SKM-1 (cell line): Measurements from ENCODE around the gene TTI1.

Source experiments
- DNase-seq: peaks from one replicate; lab custom pipeline; 2025; ENCODE audit not compliant: unreplicated experiment; lab: John Stamatoyannopoulos, UW

TTI1 gene

DNA sequence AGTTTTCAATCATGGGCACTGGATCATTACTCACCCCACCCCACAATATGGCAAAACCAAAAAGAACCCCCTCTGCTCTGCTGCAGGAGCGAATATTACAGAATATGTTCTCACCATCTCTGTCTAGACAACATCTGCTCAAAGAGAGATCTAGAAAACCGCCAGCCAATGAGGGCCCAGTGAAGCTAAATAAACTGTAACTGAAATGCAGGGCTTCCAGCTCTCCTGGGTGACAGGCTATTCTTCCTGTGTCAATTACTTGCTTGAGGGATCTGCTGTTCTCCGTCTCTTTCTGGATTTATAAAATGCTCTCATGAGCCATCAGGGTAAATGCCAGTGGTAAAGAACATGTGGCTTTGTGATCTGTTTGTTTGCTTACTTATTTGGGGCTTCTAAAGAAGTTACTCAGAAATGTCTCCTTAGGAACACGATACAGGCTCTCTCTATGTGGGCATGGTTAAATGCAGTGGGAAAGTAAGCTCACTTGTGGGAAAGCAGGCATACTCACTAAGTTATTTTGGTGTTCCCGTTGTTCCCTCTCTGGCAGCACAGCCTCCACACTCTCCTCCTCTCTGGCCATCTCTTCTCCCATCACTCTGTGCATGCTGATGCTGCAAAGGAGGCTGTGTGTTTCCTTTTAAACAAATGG is 44.8 kb downstream of the TTI1 start:
- no peak for DNase-seq

DNA sequence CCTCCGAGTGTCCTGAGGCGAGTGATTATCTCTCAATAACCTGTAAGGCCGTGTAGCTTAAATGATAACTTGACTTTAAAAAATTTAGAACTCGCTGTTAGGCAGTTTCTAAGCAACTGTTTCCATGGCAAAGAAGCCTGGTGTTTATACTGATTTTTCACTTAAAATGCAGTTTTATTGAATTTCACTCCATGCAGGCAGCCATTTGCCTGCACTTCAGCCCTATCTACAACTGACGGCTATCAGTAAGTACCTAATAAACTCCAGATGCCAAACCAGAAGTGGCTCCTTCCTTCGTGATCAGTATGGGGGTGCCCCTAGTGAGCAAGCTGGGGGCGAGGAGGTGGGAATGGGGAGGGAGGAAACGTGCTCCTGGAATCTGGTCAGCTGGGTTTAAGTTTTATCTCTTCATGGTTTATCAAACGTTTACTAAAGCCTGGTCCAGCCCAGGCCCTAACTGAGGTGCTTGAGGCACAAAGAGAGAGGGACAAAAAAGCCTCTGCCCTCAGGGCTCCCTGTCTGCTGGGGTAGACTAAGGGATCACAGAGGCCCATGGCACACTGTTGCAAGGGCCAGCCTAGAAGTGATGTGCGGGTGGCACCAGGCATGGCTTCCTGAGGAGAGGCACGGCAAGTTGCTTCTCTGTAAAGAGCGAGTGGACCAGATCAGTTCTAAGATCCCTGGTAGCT is 45.5 kb downstream of the TTI1 start:
- DNase-seq, result no peak

DNA sequence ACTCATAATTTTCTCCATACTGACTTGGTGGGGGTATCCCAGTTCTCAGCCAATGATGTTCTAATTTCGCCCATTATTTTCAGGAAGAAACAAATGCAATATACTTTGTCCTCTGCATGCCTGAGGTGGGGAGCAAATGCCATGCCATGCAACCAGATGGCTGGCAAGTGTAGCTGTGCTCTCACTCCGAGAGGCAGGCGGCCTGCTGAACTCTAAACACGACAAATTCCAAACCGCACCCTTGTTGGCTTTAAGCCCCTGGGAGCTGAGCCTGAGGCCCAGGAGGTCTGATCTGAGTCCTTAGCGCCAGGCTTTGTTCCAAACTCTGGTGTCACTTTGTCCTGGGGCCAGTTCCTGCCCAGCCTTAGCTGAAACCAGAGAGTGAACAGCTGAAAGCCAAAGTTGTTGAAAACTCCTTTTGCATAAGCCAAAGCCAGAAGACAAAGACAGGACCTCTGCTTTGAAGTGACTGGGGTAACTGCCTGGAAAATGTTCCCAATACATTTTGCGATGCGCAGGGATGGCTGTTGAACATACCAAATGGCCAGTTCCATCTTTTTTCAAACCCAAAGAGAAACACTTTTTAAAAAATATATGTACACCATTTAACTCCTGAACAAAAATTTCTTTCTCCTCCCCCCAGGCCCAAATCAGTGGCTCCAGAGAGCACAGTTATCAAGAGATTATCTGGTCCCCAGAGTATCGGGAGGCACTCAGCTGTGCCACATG is 46.2 kb downstream of the TTI1 start:
- DNase-seq, result no peak

DNA sequence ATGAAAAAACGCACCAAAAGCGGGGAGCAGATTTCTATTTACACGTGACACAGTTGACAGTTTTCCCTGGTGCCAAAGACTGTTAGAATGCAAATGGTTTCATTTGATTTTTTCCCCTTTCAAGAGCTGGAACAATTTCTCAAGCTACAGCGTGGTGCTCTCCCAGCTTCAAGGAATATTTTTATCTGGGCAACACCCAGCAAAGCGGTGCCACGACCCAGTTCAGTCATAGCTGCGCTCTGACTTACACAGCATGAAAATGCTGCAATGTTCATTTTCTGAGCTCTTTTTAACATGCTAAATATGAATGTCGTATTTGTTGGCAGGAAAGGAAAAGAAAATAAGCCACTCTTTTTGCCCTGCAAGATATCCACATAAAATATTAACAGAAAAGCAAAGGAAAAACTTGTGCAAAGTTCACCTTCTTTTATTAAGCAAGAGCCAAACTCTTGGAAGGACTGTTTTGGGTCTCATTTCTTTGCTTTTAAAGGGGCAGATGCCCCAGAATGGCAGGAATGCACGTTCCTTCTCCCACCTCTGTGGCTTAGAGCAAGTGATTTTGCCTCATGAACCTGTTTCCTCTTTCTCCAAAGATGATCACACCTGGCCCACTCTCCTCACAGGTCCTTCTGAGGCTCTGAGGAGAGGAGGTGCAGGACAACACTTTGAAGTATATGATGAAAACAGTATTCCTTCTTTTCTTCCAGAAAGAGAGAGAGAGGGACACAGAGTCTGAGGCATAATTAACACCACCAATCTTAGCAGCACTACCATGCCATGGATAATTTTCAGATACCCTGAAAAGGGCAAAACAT is 47.0 kb downstream of the TTI1 start:
- no peak for DNase-seq

DNA sequence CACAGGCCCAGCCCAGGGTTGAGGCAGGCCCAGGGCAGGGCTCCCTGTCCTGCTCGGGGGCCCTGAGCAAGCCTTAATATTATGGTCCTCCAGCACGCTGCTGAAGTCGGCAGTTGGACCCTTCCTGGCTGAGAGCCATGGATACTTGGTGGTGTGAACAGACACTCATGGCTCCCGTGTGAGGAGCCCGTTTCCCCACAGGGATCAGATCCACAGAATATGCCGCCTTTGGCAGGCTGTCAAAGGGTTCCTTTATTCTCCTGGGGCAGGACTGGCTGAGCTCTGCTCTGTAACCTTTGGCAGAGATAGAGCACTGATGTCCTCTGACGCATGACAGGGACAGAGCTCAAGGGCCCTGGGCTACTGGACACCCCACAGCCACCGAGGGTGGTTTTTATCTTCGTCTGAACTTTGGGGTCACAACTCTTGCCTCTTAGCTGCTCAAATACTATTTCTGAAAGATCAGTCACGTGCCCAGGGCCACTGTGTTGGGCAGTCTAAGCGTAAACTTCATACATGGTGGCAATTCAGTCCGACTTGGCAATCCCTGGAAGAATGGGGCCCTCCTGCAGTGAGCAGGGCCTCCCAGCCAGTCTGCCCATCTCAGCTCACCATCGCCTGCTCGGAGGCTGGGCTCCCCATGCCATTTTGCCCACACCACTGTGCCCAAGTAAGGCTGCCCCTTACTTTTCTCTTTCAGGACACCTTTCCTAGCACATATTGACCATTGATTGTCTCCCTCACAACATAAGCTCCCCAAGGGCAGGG is 49.1 kb downstream of the TTI1 start:
- no peak for DNase-seq

DNA sequence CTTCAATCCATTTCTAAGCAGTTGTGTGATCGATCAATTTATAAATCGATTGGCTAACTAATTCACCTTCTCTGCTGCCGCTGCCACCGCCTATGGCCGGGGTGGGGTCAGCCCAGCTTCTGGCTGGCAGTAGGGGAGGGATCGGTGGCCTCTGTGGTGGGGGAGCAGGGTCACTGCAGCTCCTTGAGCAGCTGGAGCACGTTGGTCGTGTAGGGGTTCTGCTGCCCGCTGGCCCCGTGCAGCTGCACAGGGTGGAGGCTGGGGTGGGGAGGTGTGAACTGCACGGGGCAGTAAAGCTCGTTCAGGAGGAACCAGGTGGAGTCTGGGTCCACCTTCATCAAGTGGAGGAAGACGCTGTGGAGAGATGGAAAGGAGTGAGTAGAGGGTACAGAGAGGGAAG is 50.0 kb downstream of the TTI1 start:
- DNase-seq, result no peak

GRCh38 chr20:37981568-37981967 is 51.7 kb downstream of the TTI1 start:
- no peak for DNase-seq

DNA sequence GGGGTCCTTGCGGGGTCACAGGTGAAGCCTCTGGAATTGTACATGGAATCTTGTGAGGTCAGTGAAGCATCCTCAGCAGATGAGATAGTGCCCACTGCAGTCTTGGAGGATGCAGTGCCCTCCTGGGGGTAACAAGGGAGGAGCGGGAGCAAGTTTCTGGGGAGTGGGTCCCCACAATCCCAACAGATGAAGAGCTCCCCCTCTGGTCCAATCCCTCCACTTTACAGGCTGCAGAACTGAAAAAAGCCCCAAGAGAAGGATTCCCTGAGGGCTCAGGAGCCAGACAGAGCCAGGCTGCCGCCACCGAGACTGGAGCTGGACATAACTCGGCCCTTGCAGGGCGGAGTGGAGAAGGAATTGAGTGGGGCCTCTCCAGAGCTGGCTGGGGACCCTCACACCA is 52.4 kb downstream of the TTI1 start:
- no peak for DNase-seq

DNA sequence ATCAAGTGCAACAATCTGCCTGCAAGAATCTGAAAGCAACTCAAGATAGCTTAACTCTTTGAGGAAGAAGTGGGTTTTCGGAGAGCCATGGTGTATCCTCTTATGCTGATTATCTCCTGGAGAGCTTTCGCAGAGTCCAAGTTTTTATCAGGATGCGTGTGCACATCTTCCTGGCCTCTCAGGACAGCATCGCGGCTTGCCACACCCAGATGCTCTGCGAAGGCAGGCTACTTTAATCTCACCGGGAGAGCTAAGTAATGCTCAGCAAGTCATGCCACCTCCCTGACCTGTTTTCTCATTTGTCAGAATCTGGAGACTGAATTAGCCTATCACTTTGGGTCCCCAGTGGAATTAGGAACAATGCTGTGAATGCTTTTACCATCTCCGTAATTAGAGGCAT is 52.9 kb downstream of the TTI1 start:
- DNase-seq, result no peak

DNA sequence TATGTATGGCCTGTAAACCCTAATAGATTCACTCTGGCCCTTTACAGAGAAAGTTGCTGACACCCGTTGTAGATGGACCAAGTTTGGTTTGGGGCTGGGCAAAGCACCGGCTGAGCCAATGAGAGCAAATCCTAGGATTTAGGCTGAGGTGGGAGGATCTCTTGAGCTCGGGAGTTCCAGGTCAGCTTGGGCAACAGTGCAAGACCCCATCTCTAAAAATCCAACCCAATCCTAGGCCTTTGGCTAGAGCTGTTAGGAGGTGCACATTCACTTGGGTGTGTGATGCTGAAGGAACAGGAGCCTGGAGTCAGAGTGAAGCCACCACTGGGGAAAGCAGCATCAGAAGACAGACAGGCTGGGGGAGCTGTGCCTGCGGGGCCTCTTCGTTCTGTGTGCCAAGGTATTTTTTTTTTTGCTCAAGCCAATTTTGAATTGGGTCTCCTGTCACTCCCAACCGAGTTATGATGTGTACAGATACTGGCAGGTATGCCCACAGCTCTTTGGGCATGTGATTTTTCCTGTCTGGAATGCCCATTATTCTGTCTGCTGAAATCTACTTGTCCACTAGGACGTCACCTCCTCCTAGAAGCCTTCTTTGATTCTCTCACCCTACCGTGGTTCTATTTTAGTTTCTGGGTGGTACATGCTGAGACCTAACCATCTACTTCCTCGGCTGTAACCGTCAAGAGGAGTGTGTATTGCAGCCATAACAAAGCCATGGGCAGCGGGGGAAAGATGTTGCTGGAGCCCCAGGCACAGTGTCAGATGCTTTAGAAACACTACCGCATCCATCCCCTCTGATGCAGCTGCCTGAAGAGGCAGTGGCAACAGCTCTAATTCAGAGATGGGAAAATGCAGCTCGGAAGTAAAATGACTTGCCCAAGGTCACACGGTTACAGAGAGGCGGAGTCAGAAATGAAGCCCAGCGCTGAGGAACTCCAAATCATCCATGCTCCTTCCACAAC is 54.0 kb downstream of the TTI1 start:
- DNase-seq, result no peak

DNA sequence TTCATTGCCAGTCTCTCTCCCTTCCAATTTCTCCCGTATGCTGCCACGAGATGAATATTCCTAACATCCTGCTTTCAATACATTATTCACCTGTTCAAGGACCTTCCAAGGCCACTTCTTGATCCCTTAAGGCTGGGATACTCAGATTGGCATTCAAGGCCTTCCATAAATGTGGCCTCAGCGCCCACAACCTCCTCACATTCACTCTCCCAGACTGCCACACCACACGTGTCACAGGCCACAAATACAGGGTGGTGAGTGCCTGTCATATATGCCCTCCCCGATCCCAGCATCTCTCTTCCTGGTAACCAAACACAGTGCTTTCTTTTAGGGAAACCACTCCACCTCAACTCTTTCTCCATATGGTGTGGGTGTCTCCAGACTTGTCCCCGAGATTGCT is 55.5 kb downstream of the TTI1 start:
- no peak for DNase-seq

GRCh38 chr20:37977338-37977737 is 55.9 kb downstream of the TTI1 start:
- no peak for DNase-seq

DNA sequence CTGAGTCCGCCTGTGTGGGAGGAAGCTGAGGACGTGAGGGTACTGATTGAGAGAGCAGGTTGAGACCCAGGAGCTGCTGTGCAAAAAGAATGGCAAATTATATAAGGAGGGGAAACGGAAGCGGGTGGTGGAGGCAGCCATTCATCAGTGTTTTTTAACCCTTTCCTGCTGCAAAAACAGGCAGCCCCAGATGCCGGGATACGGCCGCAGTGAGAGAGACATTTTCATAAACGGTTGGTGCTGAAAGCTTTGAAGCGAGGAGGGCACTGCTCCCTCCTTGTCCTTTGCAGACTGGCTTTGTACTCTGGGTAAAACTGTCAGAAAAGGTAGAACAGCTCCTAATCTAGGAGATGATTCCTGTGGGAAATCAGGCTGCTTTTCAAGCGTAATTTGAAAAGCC is 56.4 kb downstream of the TTI1 start:
- no peak for DNase-seq

DNA sequence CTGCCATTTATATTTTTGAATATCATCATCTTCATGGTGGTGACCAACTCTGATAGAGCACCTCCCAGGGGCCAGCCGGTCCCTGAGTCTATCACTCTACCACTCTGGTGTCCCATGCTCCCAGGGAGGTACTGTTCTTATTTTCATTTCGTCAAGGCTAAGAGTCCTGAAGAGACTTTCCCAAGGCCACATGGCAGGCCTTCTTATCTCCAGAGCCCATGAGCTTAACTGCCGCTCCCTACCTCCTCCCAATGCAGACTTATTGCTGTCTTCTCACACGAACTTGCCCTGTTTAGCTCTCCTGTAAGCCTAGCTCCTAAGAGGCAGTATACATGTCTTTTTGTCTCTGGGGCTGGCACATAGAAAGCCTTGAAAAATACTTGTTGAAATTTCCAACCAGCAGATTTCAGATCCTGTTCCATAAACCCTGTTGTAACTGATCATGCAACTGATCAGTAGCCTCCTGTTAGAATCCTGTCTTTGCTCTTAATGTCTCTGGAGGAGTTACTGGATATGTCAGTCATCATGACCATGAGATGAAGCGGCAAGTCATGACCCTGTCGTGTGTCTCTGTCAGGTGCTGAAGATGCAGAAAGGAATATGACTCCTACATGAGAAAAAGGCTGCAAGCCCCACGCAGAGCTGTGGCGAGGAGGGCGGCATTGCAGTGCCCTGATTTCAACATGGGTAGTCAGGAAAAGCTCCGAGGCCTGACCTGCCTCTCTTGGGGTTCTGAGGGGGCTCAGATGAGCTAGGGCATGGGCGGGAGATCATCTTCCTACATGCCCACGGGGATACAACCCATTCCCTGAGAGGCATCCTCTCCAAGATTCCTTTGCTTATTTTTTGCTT is 60.0 kb downstream of the TTI1 start:
- DNase-seq, result no peak

DNA sequence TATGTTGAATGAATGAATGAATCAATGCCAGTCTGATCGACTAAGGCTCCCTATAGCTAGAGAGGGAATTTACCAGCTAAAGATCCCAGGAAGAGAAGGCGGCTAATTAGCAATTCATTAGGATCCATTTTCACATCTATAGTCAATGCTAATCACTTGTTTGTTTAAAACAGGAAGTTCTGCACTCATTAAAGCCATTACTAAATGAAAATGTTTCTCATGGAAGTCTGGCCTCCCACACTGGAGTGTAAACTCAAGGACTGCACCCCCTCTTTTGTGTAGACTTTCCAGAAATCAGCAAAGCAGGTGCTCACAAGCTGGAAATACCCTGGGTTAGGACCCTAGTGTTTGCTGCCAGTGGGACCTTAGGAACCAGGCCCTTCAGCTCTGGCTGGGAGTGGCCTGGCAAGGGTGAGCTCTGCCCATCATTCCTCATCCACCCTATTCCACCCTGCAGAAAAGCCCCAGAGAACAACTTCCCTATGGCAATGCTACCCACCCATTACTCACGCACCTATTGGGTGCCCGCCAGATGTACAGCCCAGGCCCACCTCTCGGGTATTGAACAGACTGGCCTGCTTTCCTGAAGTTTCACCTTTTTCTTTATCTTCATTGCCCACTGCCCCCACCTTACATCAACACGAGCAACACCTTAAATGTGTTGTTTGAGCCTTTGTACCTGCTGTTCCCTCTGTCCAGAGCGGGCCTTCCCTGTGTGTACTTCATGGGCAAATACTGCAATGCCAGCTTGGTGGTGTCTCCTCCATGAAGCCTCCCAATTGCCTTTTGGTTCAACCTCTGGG is 60.8 kb downstream of the TTI1 start:
- no peak for DNase-seq

DNA sequence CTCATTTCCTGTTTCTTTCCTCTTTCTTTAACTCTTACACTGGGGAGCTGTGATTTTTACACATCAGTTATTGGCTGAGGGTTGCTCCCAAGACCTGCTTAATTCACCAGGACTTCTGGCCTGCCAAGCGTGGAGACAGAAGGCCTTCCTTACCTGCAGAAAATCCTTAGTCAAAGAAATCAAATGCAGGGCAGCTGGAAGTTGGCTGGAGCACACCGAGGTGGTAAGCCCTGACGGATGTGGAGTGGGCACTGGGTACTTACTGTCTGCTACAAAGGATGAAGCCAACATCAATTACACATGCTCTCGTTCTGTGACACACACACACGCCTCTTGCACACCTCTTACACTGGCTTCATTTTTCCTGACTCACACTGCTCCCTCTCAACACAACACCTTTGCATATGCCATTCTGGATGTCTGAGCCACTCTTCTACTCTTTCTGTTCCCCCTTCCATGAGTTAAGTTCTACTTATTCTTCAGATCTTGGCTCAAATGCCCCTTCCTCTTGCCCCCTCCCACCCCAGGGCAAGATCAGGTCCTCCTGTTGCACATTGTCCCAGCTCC is 61.6 kb downstream of the TTI1 start:
- DNase-seq, result no peak

DNA sequence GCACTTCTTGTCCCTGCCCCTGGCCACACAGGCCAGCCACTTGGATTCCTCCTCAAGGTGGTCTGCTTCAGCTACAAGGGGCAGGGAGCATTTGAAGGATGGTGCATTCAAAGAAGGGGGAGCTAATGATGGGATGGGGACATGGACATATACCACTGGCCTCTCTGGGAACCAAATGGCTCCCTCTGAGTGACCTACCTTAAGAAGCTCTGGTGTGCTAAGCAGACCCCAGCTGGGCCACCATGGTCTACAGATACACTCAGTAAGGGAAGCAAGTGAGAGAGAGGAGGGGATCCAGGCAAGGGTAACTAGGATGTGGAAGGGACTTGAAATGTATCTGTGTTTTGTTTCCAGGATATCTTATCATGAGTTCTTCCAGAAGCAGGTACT is 62.4 kb downstream of the TTI1 start:
- DNase-seq, result no peak
